SKM-1 (cell line): ENCODE data around the gene SSX2IP.
"Not testable (repeated sequence)": the region's sequence is repeated elsewhere in the genome, so short reads cannot be mapped to it uniquely, and the experiment has no call there.

Experiments used
- DNase-seq: peaks from one replicate; lab custom pipeline; 2025; ENCODE audit not compliant: unreplicated experiment; lab: John Stamatoyannopoulos, UW

SSX2IP gene

GRCh38 chr1:84690397-84691121 is at the start of gene SSX2IP:
TSS of gene SSX2IP (minus strand) at chr1:84690461. CDS start at chr1:84671219, 19,242 bp downstream.
- DNase-seq, result peak; percentile 87

DNA sequence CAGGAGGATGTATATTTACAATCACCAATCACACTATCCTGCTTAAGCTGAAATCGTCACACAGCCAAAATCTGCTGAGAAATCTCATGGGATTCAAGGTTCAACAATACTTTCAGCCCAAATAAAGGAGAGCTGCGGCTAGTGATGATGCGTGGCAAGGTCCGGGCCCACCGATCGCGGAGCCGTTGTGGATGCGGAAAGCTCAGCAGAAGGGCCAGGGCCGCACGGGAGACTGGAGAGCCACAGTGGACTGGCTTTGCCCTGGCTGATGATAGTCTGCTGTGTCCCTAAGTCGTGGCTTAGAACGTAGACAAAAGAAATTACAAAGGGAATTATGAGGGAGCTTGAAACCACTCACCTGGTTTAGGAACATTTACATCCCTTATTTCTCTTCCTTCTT is 48.0 kb upstream of the SSX2IP start:
- DNase-seq, result no peak

DNA sequence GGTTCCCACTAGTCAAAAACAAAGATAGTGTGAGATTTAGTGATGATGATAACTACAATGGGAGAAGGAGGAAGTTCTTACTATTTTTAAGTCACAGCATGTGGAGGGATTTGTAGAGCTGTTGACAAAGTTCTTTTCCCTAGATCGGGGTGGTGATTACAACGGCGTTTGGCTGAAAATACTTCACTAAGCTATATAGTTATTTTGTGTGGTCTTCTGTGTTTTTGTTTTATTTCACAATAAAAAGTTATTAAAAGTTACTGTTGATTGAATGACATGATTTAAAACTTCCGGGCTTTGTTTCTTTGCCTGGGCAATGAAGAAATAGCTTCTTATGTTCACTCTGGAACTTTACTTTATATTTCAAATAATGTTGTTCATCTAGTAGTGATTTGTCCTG is 47.3 kb upstream of the SSX2IP start:
- DNase-seq, result no peak

GRCh38 chr1:84736944-84737343 is 46.7 kb upstream of the SSX2IP start:
- DNase-seq, result no peak

DNA sequence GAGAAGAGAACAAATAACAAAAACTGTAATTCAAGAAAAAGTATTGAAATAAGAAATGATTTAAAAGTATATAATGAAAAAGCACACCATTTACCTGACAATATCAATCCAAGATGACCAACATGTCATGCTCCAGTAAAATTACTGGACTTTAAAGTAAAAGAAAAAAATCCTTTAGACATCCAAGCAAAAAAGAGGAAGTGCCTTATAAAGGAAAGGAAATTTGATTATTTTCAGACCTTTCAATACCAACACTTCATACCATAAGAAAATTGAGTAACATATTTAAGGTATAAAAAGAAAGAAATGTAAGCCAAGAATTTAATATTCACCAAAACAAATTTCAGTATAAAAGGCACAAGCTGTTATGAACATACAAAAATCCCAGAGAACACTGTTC is 46.2 kb upstream of the SSX2IP start:
- DNase-seq, result no peak

GRCh38 chr1:84735483-84735882 is 45.2 kb upstream of the SSX2IP start:
- DNase-seq, result no peak

DNA sequence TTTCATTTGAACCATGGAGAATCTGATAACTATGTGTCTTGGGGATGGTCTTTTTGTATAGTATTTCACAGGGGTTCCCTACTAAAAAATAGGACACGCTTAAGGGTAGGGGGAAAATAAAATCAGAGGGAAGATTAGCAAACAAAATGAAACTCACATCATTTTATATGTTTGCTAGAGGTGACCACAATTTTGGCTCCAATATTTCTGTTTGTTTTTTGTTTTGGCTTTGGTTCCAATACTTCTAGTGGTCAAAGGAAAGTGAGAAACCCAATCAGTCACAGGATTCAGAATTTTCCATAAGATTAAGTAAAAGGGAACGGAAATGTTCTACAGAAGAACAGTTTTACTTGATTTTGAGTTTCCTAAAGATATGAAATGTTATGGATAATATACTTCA is 42.3 kb upstream of the SSX2IP start:
- no peak for DNase-seq

- no peak for DNase-seq
These were observed 41.3 kb upstream of the SSX2IP start for GRCh38 chr1:84731519-84731918.

GRCh38 chr1:84727711-84728110 is 37.5 kb upstream of the SSX2IP start:
- DNase-seq, result not testable (repeated sequence)

DNA sequence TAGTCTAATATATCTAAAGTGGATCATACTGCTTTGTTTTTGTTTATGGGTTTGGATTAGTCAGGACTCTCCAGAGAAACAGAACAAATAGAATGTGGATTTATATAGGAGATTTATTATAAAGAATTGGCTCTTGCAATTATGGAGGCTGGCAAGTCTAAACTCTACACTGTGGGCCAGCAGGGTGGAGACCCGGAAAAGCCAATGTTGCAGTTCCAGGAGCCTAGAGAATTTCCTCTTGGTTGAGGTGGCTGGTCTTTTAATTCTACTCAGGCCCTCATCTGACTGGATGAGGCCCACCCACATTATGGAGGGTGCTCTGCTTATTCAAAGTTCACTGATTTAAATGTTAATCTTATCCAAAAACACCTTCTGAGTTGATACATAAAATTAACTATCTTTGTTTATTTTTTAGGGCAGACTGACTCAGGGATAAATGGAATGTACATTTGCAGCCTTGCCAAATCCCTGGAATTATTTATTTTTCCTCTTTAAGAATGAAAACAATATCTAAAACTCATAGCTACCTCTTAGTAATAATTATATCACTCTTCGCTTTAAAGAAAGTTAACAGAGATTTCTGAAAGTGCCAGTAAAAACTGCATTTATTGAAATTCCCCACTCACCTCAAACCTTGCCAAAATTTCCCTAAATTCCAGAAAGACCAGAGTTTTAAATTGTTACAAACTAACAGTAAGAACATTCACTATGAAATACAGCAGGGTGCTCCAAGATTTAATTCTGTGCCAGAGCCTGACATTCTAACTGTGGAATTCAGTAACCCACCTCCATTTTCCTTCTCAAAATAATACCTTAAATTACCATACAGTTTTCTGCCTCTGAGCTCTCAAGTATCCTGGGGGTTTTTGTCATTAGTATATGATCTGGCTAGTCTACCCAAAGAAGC is 36.6 kb upstream of the SSX2IP start:
- DNase-seq, result no peak

DNA sequence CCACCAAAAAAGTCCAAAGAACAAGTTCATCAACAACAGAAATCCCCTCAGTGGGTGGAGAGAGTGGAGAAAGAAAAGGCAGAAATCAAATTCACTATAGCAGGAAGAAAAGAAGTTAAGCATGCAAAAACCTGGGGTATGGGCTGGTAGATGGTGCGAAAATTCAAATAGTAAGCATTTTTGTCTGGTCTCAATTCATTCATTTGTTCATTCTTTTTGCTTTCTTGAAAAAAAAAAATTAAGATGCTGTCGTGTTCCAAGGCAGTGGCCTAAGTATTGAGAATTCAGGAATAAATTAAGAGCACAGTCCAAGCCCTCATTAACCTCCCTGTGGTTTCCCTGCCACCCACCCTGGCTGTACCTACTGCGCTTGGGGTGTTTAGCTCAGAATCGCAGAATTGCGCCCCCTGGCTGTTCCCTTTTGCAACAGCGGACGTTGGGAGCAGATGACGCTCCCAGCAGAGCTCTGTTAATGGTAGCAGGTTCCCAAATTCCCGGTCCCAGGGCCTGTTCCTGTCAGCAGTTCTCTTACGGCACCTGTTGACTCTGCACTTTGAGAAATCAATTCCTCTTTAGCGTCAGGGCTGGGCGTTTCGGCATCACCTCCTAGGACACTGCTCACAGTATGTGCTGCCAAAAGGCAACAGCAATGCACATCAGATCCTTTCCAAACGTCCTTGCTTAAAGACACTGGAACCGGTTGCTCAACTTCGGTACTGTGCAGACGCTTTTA is 34.0 kb upstream of the SSX2IP start:
- DNase-seq, result no peak

DNA sequence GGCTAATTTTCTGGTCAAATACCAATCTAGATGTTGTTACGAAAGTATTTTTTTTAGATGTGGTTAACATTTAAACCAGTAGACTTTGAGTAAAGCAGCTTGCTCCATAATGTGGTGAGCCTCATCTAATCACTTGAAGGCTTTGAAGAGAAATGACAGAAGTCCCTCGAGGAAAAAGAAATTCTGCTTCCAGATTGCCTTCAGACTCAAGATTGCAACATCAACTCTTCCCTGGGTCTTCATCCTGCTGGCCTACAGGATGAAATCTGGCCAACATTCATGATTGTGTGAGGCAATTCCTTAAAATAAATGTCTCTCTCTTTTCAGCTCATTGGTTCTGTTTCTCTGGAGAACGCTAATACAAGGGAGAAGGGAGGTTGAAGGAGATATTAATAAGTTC is 32.5 kb upstream of the SSX2IP start:
- no peak for DNase-seq

GRCh38 chr1:84721872-84722271 is 31.6 kb upstream of the SSX2IP start:
- DNase-seq, result not testable (repeated sequence)

DNA sequence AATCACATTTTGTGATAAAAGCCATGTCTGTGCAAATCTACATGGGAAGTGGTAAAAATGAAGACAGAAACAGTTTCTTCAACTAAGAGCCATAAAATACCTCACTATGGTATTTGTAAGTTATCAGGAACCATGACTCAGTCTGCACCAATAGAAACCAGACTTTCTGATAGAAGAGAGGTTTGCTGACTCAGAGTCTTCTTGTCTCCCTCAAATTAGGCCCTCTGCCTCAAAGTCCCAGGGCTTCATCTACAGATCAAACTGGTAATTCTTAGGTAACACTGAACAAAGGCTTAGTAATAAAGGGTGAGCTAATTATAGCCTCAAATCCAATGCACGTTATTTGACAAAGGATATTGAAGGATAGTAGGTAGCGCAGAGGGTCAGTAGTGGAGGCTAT is 30.9 kb upstream of the SSX2IP start:
- DNase-seq, result no peak

DNA sequence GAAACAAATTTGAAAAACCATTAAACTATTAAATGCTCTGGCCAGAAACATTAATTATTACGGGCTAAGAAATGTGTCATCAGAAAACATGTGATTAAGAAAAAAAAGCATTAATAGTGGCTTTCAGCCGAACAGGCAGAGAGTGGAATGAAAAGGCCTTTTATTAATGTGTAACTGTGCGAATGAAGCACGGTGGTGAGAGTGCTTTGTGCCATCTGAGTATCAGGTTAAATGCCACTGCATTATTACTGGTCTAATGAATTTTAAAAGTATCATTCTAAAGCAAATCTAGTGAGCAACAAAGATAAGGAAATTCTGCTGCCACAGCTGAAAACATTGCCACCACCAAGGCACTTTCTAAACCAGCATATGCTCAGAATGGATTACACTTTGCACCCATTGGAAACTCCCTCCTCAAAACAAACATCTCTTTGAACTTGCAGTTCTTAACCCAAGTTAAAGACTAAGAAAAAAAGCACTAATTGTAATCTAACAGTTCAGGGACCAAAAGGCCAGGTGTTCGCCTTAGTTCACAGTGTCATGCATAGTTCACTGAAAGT is 30.0 kb upstream of the SSX2IP start:
- DNase-seq, result no peak

DNA sequence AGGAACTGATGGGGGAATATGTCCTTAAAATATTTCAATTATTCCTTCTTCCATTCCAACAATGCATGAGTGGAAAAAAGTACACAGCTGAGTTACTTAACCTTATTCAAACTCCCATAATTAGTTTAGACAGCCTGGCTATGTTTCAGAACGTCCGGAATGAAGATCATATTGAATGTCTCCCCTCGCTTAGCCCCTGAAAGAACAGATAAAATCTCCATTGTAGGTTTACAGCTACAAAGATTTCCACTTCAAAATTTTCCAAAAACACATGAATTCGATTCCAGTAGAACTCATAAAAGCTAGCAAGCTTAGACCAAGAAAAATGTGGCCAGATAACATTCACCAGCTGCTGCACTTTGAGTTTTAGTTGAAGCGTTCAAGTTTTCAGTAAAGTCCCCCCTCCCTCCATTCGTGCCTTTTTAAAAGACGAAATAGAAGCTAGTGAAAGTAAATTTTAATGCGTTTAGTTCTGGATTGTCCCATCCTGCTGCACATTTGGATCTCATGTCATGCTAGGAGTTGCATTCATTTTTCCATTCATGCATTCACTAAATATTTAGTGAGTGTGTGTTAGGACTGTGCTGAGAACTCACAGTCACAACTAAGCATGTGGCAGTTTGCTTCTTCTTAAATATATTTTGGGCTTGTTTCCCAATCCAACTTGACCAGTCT is 29.4 kb upstream of the SSX2IP start:
- no peak for DNase-seq

GRCh38 chr1:84715342-84716019 is 25.2 kb upstream of the SSX2IP start:
- DNase-seq, result no peak

DNA sequence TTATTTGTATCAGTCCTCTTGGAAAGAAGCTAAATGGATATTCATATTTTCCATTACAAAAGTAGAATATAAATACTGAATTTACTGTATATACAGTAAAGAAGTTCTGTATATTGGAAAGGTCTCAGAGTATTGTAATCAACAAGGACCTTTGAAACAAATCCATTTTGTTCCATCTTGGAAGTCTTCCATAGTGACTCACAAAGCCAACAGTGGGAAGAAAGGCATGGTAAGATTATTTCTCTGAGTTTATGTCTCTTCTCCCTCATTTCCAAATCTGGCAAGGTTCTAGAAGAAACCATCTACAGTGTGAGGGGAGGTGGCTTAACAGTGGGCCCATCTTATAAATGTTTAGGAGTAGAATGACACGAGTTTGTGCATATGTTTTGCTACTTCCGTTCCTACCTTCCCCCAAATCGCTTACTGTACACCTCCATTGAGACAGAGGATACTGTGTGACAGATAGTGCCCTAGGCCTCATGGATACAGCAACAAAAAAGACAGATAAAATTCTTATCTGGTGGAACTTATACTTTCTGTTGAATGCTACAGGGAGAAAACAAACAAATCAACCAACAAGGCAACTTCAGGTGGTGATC is 22.1 kb upstream of the SSX2IP start:
- DNase-seq, result no peak

DNA sequence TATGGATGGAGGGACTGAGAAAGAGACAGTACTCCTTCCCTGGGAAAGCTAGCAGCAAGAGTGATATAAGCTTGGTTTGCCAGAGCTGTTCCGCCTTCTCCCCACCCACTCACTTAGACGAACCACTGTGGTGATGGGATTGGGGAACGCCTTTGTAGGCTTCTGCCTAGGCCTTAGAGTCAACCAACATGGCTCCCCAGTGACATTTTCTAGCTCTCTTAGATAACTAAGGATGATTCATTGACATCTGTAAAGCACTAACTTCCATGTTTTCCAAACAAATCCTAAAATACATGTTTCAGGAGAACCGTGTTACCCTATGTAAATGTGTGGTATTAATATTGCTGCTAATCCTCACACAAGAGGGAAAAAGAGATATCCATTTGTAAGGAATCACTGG is 21.6 kb upstream of the SSX2IP start:
- no peak for DNase-seq

- DNase-seq, result no peak
These were observed 20.9 kb upstream of the SSX2IP start for GRCh38 chr1:84711121-84711520.
